8988T (cell line): ENCODE data around the gene SEMA4D.

Source experiments
- DNase-seq: peaks from one replicate; pipeline ENCODE4 v3.0.0; 2011

The SEMA4D gene

DNA sequence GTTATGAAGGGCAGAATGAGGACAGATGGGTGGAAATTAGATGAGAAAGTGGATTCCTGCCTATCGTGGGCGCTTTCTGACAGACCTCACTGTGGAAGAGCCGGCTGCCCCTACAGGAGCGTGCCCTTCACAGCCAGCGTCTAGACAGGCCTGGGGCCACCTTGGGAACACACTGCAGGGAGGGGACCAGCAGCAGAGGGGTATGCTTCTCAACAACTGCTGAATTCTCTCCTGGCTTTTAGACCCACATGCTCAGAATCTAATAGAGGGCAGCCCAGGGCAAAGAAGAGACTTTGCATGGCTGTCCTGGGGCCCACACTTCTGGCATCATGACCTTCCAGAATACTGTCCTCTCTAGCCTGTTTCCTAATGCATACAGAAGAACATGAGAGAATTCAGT lies 2.1 kb upstream of the SEMA4D start:
- DNase-seq: no peak

- DNase-seq: no peak
Observed at GRCh38 chr9:89498852-89499480, 1.1 kb upstream of the SEMA4D start.

GRCh38 chr9:89497257-89497963 lies 503 bp downstream of the SEMA4D start:
- peak; percentile 49 for DNase-seq

DNA sequence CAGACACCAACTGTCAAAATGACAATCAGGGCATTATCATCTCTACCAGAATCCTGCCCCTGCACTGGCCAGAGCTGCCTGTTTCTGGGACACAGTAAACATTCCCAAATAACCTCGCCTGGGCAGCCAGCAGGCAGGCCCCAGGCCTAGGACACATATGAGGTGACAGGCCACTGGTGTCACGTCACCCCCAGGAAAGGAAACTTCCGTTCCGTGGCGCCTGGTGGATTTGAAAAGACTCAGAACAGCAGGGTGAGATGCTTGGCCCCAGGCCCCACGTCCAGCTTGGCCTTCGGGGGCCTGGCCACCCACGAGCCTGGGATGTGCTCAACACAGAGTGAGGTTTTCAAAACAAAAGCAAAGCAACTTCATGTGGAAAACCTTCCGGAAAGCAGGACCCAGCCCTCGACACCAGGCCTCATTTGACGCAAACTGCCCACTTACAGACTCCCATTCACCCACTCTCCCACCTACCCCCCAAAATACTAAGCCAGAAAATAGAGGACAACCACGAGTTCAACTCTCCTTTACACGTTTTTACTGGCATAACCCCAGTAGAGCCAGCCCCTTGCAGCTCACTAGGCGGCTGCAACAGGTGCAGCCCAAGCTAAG lies 1.2 kb downstream of the SEMA4D start:
- DNase-seq: no peak

- no peak for DNase-seq
Observed at GRCh38 chr9:89495824-89496560, 1.9 kb downstream of the SEMA4D start.

DNA sequence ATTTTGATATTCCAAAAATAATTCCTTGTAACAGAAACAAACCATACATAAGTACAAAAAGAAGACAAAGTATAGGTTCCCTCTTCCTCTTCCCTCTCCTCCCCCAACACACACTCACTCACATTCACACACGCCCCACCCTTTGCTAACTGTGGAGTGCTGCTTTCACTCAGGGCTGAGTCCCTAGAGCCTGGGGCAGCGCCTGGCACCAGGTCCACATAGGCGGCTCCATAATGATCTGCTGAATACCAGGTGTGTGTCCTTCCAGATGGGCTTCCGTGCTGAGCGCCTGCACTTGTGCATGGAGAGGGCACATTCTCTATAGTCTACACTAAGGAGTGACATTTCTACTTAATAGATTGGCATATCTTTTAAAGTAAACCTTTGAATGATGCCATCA lies 3.7 kb downstream of the SEMA4D start:
- no peak for DNase-seq

DNA sequence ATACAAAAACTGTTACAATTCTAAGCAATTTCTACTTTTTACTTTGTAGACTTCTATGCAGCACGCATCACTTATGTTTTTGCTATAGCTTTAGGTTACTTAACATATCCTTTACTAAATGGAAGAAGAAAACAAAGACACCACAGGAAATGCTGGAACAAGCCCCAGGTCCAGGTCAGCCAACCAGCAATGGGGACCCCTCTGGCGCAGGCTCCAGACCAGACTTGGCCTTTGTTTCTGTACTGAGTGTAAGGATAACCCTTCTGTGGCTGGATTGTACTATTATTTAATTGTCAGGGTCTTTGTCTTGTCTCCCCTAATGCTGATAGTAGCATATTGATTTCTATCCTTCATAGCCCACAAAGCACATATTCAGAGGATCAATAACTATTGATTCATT lies 4.2 kb downstream of the SEMA4D start:
- DNase-seq: no peak

DNA sequence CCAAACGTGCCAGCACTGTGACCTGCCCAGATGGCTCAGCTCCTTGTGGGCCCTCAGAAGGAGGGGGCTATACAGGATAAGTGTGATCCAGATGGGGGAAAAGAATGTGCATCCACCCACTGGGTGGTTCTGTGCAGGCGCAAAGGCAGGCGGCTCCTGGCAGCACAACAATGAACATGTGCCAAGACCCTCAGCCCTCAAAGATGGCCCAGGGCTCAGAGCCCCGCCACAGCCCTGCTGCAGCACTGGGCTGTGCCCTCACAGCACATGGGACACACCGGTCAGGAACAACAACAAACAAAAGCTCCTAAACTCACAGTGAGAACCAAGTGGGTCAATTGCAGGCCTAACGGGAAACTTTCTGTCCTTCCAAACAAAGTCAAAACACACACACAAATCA lies 4.7 kb downstream of the SEMA4D start:
- no peak for DNase-seq

- DNase-seq: no peak
Observed at GRCh38 chr9:89492586-89492985, 5.3 kb downstream of the SEMA4D start.

DNA sequence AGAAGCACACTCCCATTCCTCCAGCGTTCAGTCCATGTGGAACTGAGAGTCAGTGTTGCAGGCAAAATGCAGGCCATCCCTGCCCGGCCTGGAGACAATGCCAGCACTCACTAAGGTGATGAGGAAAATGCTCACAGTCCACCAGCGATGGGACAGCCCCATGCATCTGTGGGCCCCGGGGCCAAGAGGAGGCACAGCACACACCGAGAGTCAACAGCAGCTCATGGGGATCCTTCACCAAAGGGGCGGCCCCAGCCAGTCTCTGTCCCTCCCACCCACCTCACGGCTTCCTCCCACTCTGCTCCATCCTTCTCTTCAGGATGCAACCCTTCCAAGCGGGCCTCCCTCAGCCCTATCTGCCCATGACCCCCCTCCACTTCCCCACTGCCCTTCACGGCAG lies 6.2 kb downstream of the SEMA4D start:
- DNase-seq: no peak

GRCh38 chr9:89489548-89490530 lies 8.1 kb downstream of the SEMA4D start:
- DNase-seq: no peak

DNA sequence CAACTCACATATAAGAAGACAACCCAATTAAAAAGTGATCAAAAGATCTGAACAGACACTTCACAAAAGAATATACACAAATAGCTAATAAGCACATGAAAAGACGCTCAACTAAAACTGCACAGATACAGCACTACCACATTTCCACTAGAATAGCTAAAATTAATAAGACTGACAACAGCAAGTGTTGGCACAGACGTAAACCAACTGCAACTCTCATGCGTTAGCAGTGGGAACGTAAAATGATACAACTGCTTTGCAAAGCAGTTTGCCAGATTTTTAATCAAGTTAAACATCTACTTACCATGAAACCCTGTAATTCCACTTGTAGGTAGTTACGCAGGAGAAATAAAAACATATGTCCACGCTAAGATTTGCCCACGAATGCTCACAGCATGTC lies 9.0 kb downstream of the SEMA4D start:
- no peak for DNase-seq

DNA sequence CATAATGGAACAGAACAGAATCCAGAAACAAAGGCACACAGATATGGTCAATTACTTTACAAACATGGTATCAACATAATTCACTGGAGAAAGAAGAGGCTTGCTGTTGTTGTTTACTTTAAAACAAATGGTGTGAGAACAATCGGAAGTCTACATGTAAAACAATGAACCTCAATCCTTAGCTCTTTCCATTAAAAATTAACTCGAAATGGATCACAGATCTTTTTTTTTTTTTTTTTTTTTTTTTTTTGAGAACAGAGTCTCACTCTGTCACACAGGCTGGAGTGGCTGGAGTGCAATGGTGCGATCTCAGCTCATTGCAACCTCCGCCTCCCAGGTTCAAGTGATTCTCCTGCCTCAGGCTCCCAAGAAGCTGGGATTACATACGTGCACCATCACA lies 9.8 kb downstream of the SEMA4D start:
- no peak for DNase-seq

- DNase-seq: no peak
Observed at GRCh38 chr9:89486681-89487080, 11.2 kb downstream of the SEMA4D start.

DNA sequence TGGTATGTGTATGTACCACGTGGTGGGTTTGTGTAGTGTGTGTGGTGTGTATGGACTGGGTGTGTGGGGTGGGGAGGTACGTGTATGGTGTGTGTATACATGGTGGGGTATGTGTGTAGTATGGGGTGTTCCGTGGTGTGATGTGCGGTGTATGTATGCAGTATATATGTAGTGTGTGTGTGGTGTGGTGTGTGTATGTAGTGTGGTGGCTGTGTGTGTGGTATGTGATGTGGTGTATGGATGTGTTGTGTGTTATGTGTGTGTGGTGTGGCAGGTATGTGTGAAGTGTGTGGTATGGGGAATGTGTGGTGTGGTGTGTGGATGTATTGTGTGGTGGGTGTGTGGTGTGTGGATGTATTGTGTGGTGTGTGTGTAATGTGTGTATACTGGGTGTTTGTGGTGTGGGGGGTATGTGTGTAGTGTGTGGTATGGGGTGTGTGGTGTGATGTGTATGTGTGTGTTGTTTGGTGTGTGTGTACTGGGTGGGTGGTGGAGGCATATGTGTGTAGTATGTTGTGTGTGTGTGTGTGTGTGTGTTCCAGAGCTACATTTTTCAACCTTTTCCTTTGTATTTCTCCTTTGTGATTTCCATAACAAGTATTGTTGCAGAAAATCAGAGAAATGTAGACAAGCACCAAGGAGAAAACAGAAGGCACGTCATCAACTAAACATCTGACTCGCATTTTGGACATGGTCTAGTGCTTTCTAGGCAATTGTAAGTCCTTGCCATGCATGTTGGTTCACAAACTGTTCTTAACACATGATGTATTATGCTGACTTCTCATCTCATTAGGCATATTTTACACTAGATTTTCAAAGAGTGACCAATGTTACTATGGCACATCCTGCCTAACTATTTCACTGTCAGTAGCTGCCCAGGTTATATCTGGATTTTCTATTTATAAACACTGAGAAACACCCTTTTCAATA lies 13.2 kb downstream of the SEMA4D start:
- DNase-seq: no peak

GRCh38 chr9:89483592-89484474 lies 14.1 kb downstream of the SEMA4D start:
- no peak for DNase-seq

- no peak for DNase-seq
Observed at GRCh38 chr9:89482901-89483361, 15.0 kb downstream of the SEMA4D start.

GRCh38 chr9:89482056-89482851 lies 15.7 kb downstream of the SEMA4D start:
- DNase-seq: no peak

DNA sequence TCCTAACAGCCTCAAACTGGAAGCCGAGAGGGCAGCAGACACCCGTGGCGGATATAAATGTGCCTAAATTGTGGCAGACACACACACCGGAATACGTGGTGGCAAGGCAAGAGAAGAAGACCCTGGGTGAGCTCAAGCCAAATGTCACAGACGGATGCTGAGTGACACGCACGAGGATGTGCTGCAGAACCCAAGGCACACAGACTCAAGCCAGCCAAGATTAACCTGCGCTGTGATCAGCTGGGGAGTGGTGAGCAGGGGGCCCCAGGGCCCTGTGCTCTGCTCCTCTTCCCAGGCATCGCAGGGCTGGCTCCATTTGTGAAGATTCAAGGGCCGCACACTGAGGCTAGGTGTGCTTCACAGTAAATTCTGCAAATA lies 16.4 kb downstream of the SEMA4D start:
- no peak for DNase-seq
